GM12892 (cell line): ENCODE data around the gene BST1.
A peak's percentile ranks its signal among the peaks of the same experiment; 100 is the strongest.
"Not testable (repeated sequence)": the region's sequence is repeated elsewhere in the genome, so short reads cannot be mapped to it uniquely, and the experiment has no call there.

Experiments
- DNase-seq: peaks from one replicate; pipeline ENCODE4 v3.0.0; 2011; ENCODE audit not compliant: insufficient read length
- FAIRE-seq: peaks from 2 replicates; lab custom pipeline; 2011; peaks lifted over from hg19 to GRCh38; lab: Jason Lieb, UNC
- POLR2A ChIP-seq: IDR thresholded peaks from 2 replicates; pipeline ENCODE4 v1.6.1; 2011; ENCODE audit warnings: low read depth, low read length, control low read depth
- POLR2AphosphoS5 ChIP-seq: IDR thresholded peaks from 2 replicates; pipeline ENCODE4 v1.6.1; 2011; ENCODE audit warnings: low read depth, low read length, control low read depth
- TAF1 ChIP-seq: IDR thresholded peaks from 2 replicates; pipeline ENCODE4 v1.6.1; 2011; ENCODE audit warnings: low read depth, mild to moderate bottlenecking, control low read depth, low read length, borderline replicate concordance

Gene BST1

DNA sequence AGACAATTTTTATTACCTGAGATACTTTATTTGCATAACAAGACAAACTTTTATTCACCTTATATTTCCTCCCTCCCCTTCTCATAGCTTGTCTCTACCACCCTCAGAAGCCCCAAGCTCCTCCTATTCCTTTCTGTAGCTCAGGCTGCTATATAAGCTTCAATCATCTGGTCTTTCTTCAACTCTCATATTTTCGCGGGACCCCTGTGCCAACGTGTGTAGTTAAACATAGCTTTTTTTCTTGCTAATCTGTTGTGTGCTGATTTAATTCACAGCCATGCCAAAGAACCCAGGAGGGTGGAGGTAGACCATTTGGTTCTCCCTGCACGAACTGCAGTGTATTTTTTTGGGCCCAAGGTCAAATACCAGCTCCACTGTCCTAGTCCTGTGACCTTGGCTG, 54.2 kb downstream of the BST1 start:
- FAIRE-seq (no peak), DNase-seq (no peak)
- no peak for TF ChIP-seq TAF1

DNA sequence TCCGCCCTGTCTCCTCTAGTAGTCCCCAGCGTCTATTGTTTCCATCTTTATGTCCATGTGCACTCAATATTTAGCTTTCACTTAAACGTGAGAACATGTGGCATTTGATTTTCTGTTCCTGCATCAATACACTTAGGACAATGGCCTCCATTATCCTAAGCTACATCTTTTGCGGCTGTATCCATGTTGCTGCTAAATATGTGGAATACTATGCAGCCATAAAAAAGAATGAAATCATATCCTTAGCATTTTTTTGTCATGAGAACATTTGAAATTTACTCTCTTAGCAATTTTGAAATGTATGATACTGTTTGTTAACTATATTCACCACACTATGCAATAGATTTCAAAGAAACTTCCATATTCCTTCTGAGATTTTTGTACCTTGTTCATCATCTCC, 55.4 kb downstream of the BST1 start:
- TF ChIP-seq POLR2A (no peak), TAF1 (no peak), POLR2AphosphoS5 (no peak)
- no peak for DNase-seq
- FAIRE-seq = no peak

DNA sequence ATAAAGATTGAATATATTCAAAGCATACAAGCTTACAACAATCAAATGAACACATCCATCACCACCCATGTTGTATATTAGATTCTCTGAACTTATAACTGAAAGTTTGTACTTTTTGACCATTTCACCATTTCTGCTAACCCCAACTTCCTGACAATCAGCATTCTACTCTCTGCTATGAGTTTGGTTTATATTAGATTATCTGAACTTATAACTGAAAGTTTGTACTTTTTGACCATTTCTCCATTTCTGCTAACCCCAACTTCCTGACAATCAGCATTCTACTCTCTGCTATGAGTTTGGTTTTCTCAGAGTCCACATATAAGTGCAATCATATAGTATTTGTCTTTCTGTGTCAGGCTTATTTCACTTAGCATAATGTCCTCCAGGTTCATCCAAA, 59.6 kb downstream of the BST1 start:
- FAIRE-seq = peak; percentile 81
- DNase-seq = not testable (repeated sequence)

DNA sequence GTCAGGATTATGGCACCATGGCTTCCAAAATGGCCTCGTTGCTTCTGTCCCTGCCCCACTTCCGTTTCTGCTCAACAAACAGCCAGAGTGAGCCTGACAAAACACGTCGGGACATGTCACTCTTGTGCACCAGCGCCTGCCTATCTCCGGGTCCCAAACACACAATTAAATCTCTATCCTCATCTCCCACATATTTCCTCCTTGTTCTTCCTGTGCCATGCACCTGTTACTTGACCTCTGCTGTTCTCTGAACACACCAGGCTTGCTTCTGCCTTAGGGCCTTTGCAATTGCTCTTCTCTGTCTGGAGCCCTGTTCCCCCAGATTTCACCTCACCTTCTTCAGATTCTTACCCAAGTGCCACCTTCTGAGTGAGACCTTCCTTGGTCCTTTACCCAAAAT, 62.5 kb downstream of the BST1 start:
- no peak for TF ChIP-seq POLR2AphosphoS5
- no peak for TF ChIP-seq TAF1
- TF ChIP-seq POLR2A = no peak
- FAIRE-seq (no peak), DNase-seq (no peak)

DNA sequence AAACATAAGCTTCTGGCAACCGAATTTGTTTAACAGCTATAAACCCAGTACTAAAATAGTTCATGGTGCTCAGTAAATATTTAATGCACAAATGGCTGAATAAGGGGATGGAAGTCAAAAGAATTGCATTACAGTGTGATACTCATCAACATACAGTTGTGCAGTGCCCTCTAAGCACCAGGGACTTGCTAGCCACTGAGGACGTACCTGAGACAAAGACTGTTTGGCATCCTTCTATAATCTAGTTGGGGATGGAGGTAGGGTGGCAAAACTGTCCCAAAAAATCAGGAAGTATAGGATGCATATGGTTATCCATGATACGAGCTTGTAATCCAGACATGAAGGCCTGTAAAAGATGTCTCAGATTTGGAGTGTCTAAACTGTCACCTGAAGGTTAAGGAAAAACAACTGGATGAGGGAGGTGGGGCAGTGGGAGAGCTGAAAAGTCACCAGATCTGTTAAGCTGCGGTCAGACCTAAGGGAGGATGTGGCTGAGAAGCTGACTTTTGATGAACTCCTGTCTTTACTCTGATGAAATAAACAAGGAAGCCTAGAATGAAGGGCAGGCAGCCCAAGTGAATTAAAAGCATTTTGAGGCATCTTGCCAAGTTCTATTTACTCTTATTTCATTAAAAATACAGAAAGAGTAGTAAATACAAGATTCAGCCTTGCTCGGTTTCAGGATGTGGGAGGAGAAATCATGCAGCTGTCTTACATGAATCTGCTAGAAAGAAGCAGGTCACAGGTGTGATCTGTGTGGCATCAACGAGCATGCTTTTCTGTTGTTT, 63.2 kb downstream of the BST1 start:
- DNase-seq = no peak
- TF ChIP-seq POLR2A (no peak), TAF1 (no peak), POLR2AphosphoS5 (no peak)
- peak; percentile 81 for FAIRE-seq

DNA sequence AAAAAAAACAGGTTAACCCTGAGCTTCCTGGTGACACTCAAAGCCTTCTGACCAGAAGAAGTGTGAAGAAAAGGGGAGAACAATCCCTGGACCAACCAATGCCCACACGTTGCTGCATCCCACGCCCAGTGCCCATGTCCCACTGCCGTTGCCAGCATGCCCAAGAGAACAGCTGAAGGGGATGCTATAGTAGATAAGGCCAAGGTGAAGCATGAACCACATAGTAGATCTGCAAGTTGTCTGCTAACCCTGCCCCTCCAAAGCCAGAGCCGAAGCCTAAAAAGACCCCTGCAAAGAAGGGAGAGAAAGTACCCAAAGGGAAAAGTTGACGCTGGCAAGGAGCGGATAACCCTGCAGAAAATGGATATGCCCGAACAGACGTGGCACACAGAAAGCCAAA, 64.0 kb downstream of the BST1 start:
- TF ChIP-seq POLR2AphosphoS5 (no peak), POLR2A (no peak), TAF1 (no peak)
- FAIRE-seq (no peak), DNase-seq (no peak)

DNA sequence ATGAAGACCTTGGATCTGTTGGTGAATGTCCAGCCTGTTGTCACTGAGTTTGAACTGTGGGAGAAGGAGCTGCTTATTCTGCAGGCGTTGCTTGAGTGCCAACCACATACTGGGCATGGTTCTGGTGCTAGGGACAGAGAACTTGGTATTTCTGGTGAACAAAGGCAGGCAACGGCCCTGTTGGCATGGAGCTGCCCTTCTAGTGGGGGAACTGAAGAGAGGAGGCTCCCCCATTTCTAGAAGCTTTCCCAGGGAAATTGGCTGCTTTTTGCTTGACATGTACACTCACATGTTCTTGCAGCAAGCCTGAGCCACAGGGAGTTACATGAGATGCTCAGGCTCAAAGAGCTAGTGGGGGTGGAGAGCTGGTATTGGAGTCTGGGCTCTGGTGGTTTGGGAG, 66.3 kb downstream of the BST1 start:
- DNase-seq (no peak), FAIRE-seq (no peak)
- TF ChIP-seq POLR2A = no peak
- TF ChIP-seq TAF1 = no peak
- no peak for TF ChIP-seq POLR2AphosphoS5

DNA sequence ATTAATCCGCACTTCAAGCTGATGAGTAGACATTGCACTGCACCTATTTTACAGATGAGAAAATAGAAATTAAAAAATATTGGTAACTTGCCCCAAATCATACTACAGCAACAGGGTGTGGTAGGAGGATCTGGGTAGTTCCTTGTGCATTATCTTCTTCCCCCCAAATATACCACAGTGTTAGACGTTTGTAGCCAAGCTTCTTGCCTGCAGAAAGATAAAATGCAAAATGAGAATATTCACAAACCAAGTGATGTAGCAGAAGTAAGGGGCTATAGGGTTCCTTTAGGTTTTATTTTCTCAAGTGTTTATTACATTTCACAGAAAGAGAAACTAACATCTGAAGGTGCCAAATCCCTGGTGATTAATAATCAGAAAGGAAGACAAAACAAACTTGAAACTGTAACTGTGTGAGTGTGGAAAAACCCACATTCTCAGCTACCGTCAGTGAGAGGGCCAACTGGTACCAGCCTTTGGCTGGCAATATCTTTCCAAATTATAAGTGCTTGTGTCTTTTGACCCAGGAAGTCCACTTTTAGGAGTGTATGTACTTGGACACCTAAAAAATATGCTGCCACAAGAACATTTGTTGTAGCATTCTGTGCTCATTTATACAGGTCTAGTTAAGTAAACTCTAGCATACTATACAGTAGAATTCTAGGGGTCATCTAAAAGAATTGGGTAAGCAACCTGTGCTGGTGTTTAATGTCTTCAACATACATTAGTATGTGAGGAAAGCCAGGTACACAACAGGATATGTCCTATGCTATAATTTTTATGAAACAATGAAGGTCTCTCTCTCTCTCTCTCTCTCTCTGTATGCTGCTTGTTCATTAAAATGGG, 68.6 kb downstream of the BST1 start:
- DNase-seq (no peak), FAIRE-seq (peak; percentile 17)
- TF ChIP-seq POLR2A (no peak), TAF1 (no peak), POLR2AphosphoS5 (no peak)

DNA sequence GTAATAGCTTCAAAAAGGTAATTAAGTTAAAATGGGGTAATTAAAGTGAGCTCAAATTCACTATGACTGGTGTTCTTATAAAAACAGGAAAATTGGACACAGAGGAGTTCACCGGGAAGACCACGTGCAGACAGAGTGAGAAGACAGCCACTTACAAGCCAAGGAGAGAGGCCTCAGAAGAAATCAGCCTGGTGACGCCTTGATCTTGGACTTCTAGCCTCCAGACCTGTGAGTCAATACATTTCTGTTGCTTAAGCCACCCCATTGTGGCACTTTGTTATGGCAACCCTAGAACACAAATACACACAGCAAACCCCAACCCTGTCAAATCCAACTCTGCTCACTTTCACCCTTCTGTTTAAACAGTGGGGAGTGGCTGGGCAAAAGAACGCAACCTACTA, 71.2 kb downstream of the BST1 start:
- DNase-seq = no peak
- TF ChIP-seq TAF1 (no peak), POLR2A (no peak), POLR2AphosphoS5 (no peak)
- FAIRE-seq = no peak

DNA sequence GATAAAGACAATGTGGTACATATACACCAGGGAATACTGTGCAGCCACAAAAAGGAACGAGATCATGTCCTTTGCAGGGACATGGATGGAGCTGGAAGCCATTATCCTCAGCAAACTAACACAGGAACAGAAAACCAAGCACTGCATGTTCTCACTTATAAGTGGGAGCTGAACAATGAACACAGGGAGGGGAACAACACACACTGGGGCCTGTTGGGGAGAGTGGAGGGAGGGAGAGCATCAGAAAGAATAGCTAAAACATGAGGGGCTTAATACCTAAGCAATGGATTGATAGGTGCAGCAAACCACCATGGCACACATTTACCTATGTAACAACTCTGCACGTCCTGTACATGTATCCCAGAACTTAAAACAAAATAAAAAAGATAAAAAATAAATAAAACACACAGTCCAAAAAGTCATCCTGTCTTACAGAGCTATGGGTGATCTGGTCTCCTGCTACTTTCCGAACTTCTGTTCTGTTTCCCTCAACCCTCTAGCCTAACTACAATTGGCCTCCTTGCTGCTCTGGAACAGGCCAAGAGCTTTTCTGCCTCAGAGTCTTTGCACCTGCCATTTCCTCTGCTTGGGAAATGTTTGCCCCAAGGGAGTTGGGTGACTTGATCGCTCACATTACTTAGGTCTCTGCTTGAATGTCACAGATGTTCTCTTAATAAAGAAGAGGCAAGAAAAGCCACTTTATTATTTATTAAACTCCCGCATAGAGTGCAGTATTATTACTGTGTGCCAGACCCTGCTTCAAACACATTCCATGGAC, 74.2 kb downstream of the BST1 start:
- FAIRE-seq (no peak), DNase-seq (no peak)
- TF ChIP-seq TAF1 (no peak), POLR2AphosphoS5 (no peak), POLR2A (no peak)

DNA sequence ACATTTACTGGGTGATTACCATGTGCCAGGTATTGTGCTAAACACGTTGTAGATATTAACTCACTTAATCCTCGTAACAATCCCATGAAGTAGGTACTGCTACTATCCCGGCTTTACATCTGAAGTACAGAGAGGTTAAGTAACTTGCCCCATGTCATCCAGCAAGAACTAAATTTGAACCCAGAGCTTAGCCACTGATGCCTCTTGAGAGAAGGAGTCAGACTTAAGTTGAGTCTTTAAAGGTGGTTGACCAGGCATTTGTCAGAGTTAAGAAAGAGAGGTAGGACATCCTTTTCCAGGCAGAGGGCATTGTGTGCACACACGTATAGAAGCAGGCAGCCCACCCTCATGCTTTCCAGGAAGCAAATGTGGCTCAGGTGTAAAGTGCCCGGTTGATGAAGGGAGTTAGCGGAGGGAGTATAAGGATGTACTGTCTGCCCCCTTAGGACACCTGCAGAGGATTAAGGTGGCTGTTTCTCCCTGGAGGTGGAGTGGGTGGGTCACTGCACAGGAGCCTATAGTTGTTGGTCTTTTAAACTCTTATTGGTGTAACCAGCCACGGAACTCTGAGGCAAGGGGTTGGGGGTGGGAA, 74.9 kb downstream of the BST1 start:
- FAIRE-seq = peak; percentile 85
- TF ChIP-seq POLR2A (no peak), TAF1 (no peak), POLR2AphosphoS5 (no peak)
- no peak for DNase-seq
